Esophagus mucosa (tissue), 1 donor: ENCODE measurements around the gene SREBF2. TPM values are rescaled to one million over a fixed set of nuclear protein-coding genes. Genes with fewer than 3 reads are reported as not detected.
"Not testable (repeated sequence)": the region's sequence is repeated elsewhere in the genome, so short reads cannot be mapped to it uniquely, and the experiment has no call there.

Source experiments
- ATAC-seq: fragments of 200-7000 bp; cut with Tn5 transposase; one replicate; pipeline ENCODE4 v1.9.1; 2020
- total RNA-seq: library from RNA; stranded (reverse); gene quantifications from one replicate; pipeline ENCODE4 v1.2.4, GENCODE V29; 2023
- donor health status: DM: yes; HTN: yes; CAD: no.

The SREBF2 gene
- total RNA-seq, 1 donor from 2014 or later = 131 TPM

DNA sequence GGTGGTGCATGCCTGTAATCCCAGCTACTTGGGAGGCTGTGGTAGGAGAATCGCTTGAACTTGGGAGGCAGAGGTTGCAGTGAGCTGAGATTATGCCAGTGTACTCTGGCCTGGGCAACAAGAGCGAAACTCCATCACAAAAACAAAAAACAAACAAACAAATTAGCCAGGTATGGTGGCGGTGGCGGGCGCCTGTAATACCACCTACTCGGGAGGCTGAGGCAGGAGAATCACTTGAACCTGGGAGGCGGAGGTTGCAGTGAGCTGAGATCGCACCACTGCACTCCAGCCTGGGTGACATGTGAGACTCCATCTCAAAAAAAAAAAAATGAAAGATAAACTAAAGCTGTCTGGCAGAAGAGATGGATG, 116.0 kb downstream of the SREBF2 start:
- not testable (repeated sequence) for ATAC-seq

DNA sequence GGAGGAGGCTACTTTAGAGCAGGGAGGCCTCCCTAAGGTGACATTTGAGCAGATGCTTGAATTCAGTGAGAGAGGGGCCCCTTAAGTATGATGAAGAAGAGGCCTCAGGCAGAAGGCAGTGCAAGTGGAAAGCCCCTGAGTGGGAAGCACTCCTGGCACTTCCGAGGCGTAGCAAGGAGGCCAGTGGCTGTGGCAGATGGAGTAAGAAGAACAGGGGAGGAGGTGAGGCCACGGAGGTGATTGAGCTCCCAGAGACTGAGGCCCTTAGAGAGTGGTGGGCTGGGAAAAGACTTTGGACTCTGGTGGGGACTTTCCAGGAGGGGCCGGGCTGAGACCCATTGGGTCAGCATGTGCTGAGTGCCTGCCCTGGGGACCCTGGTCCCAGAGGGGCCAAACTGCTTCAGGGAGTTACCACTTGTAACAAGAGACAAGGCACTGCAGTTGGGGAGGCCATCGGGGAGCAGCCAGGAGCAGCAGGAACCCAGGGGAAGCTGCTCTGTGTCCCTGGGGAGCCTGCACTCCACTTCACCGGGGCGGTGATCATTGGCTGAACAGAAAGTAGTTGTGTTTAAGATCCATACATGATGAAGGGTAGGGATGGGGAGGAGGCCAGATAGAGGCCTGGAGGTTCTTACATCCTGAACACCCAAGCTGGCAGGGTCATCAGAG, 116.5 kb downstream of the SREBF2 start:
- no peak for ATAC-seq

DNA sequence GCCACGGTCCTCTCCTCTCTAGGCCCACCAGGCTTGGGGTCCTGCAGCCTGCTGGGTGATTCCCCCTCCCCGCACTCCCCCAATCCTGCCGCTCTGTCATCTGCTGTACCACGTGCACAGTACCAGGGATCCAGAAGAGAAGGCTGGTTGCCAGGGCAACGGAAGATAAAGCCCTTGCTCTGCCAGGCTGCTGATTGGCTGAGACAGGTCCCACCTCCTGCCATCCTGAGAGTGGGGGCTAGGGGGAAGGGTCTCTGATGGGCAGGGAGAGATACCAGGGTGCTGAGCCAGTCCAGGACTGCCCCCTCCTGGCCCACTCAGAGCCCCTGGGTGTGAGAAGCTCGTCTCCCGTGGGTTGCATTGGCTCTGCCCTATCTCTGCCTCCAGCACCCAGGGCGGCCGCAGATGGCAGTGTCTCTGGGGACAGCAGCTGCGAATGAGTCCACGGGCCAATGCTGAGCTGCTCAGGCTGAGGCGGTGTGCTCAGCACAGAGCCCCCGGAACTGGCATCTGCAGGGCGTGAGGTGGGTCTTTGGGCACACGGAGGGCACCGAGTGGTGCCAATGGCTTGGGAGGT, 119.1 kb downstream of the SREBF2 start, which contains the start of gene SMIM45:
SMIM45 (plus strand) TSS at position 253 of the 577 bp plus-strand sequence.
- peak; percentile 12 for ATAC-seq

DNA sequence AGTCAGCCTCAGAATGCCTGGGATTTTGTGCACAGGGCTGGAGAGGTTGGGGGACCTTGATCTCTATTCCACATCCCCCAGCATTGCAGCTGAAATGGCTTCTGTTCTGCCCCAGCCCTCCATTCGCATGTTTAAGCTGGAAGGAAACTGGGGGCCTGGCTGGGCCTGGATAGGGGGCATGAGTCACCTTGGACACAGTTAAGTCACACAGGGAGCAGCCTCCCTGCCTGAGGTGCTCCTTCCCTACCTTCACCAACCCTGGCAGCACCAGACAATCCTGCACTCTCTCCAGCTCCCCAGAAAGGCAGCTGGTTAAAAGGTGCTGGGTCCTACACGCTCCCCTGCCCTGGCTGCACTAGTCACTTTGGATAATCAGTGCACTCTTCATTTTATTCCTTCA, 119.8 kb downstream of the SREBF2 start:
- ATAC-seq = peak; percentile 17

Other genes starting within 250 kb of the SREBF2 start
- gene PMM1, start 243.3 kb upstream of the SREBF2 start, total RNA-seq = 30.0 TPM
- gene DESI1, start 212.1 kb upstream of the SREBF2 start, total RNA-seq = 36.7 TPM
- gene XRCC6, start 211.8 kb upstream of the SREBF2 start, total RNA-seq = 181 TPM
- 105 TPM for gene SNU13, start 144.2 kb upstream of the SREBF2 start, total RNA-seq
- gene MEI1, start 133.6 kb upstream of the SREBF2 start, total RNA-seq = 1.3 TPM
- gene CCDC134, start 32.4 kb upstream of the SREBF2 start, total RNA-seq = 6.9 TPM
- gene SHISA8, start 82.0 kb downstream of the SREBF2 start, total RNA-seq = 0.16 TPM
- 1.00 TPM for gene TNFRSF13C, start 93.7 kb downstream of the SREBF2 start, total RNA-seq
- gene CENPM, start 114.0 kb downstream of the SREBF2 start, total RNA-seq = 10.6 TPM
- gene SEPTIN3, start 136.3 kb downstream of the SREBF2 start, total RNA-seq = 0.24 TPM
- gene WBP2NL, start 165.7 kb downstream of the SREBF2 start, total RNA-seq = 0.60 TPM
- 11.2 TPM for gene NAGA, start 237.7 kb downstream of the SREBF2 start, total RNA-seq
- 5.5 TPM for gene PHETA2, start 241.1 kb downstream of the SREBF2 start, total RNA-seq
- 86.4 TPM for gene SMDT1, start 246.6 kb downstream of the SREBF2 start, total RNA-seq